GM10266 (cell line): ENCODE results near the gene CECR2.

Source experiments
- DNase-seq: peaks from one replicate; pipeline ENCODE4 v3.0.0; 2012; ENCODE audit errors: extremely low spot score
- TF ChIP-seq, protein P1 (sequence below): IDR thresholded peaks from 2 replicates; pipeline ENCODE4 v1.5.1; 2012; ENCODE audit warnings: mild to moderate bottlenecking, low read depth; ENCODE audit not compliant: control insufficient read depth, insufficient read depth; ENCODE audit errors: missing control alignments

Gene CECR2

DNA sequence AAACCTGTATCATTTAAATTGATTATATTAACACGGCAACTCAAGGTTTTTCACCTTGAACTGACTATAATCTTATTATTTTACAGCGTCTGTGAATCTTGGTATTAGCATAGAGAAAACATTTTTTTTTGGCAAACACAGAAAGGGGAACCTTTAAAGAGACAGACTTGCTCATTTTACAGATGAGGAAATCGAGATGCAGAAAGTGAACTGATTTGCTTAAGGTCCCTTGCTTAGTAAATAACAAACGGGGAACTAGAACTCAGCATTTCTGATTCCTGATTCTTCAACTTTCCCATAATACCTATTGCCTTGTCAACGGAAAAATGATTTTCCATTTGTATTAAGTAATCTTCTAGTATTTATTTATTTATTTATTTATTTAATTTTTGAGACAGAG lies 33.2 kb upstream of the CECR2 start:
- no peak for DNase-seq
- TF ChIP-seq, protein P1, sequence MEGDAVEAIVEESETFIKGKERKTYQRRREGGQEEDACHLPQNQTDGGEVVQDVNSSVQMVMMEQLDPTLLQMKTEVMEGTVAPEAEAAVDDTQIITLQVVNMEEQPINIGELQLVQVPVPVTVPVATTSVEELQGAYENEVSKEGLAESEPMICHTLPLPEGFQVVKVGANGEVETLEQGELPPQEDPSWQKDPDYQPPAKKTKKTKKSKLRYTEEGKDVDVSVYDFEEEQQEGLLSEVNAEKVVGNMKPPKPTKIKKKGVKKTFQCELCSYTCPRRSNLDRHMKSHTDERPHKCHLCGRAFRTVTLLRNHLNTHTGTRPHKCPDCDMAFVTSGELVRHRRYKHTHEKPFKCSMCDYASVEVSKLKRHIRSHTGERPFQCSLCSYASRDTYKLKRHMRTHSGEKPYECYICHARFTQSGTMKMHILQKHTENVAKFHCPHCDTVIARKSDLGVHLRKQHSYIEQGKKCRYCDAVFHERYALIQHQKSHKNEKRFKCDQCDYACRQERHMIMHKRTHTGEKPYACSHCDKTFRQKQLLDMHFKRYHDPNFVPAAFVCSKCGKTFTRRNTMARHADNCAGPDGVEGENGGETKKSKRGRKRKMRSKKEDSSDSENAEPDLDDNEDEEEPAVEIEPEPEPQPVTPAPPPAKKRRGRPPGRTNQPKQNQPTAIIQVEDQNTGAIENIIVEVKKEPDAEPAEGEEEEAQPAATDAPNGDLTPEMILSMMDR: no peak

DNA sequence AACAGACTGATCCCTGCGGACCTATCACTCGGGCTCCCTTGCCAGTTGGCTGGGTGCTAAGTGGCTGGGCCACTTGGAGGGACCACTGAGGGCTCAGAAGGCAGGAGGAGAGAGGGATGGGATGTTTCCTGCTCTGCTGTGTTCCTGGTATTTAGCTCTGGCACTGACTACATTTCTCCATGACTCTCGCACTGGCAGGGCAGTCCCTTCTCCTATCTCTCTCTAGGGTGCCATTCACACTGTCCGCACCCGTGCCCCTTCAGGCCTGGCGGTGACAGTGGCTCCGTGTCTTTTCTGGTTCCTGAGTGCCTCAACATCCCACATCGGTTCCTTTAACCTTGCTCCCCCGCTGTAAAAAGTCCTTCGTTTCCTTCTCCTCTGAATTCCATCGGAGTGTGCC lies 31.6 kb upstream of the CECR2 start:
- DNase-seq: no peak
- TF ChIP-seq, protein P1: no peak

DNA sequence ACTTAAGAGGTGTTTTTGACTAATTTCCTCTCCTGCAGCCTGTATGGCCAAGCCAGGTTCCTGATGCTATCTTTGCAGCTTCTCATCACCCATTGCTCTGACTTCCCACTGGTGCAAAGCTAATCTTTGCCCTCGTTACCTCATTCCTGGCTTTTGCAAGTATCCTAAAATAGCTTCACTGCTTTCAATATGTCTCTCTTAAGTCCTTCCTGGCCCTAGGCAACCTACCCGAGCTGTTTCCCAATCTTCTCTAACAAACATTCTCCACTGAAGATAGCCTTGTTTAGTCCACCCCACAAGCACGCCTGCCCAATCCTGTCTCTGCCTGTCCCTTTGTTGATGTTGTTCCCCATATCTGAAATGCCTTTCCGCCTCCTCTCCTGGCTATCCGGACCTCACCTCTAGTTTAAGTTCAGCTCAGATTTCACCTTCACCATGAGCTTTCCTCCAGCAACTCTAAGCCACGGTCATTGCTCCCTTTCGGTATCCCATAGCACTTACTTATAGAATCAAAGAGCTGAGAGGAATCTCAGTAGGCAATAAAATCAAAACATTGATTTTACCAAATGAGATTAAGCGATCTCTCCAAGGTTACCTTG lies 30.1 kb upstream of the CECR2 start:
- no peak for DNase-seq
- TF ChIP-seq, protein P1: no peak

DNA sequence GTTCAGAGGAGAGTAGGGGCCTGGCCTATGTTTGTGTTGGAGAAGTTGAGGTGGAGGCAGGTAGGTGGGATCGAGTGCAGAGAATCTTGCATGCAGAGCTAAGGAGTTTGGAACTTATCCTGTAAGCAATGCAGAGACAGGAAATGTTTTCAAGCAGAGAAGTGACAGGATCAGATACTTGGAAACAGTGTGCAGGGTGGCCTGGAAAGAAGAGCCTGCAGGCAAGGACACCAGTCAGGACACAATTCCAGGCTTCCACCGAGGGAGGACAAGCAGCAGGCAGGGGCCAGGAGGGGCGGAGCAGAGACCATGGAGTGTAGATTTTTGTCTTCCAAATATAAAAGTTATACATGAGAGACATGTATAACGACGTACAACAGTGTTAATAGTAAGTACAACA lies 26.9 kb upstream of the CECR2 start:
- TF ChIP-seq, protein P1: no peak
- DNase-seq: no peak

DNA sequence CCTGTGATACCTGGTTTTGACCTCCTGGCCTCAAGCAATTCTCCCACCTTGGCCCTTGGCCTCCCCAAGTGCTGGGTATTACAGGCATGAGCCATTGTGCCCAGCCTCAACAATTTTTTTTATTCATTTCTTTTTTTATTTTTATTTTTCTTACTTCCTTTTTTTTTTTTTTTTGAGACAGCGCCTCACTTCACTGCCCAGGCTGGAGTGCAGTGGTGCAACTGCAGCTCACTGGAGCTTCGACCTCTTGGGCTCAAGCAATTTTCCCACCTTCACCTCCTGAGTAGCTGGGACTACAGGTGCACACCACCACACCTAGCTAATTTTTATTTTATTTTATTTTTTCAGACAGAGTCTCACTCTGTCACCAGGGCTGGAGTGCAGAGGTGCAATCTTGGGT lies 25.5 kb upstream of the CECR2 start:
- no peak for DNase-seq
- TF ChIP-seq, protein P1: no peak

DNA sequence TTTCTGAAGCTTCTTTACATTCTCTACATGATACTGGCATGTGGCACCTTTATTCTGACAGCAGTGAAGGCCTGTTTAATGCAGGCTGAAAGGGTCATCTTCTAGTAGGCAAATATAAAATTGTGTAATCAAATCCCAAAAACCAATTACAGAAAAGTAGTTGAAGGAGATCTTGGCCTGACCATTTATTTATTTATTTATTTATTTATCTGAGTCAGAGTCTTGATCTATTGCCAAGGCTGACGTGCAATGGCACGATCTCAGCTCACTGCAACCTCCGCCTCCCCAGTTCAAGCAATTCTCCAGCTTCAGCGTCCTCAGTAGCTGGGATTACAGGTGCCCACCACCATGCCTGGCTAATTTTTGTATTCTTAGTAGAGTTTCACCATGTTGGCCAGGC lies 22.7 kb upstream of the CECR2 start:
- no peak for DNase-seq
- TF ChIP-seq, protein P1: no peak

DNA sequence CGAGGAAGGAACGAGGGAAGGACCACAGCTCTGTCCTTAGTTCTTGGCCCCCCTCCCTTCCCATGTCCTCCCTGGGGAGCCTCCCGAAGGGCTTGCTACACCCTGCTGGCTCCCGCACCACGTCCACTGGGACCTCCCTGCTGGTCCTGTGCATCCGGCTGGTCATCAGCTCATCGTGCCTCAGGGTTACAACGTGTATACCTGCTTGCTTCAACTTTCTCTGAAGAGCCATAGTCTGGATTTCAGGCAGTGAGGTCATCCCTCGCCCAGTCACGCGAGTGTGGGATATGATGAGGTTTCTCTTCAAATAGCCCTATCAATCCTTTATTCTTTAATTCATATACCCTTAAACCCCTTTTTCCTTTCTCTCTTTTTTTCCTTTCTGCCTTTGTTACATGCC lies 21.5 kb upstream of the CECR2 start:
- TF ChIP-seq, protein P1: no peak

More for the DNA sequence above, 21.5 kb upstream of the CECR2 start:
- DNase-seq: no peak
